OCI-LY7 (cell line): ENCODE measurements around the gene GABARAP. TPM values are rescaled to one million over a fixed set of nuclear protein-coding genes. Genes with fewer than 3 reads are reported as not detected.

ENCODE experiments used
- BruUV-seq: library from RNA; stranded (reverse); fragments of 400-500 nt; replicated peaks from 2 replicates; lab custom pipeline; 2021; lab: Mats Ljungman, UMichigan
- CTCF ChIA-PET: fragments of 300-600 bp; sonication (Branson Sonifier 250); formaldehyde crosslinking; loops from one replicate; lab custom pipeline; 2022; ENCODE audit warnings: antibody characterized with exemption; ENCODE audit not compliant: unreplicated experiment; lab: Charles Lee
- POLR2A ChIA-PET: fragments of 300-600 bp; sonication (Branson Sonifier 250); formaldehyde crosslinking; loops from one replicate; lab custom pipeline; 2022; ENCODE audit warnings: antibody characterized with exemption; lab: Charles Lee
- DNase-seq: peaks from one replicate; pipeline ENCODE4 v3.0.0-alpha.2; 2015; ENCODE audit warnings: low spot score
- H2AFZ ChIP-seq: fragments of 200-600 bp; sonication (generic), shearing (Covaris generic); 2 replicates; pipeline ENCODE4 v1.6.1; 2014; ENCODE audit warnings: mild to moderate bottlenecking, antibody characterized with exemption, low read length, moderate library complexity
- H3K27ac ChIP-seq: fragments of 200-600 bp; sonication (generic); 2 replicates; pipeline ENCODE4 v1.5.1; 2014; ENCODE audit warnings: mixed run types, low read depth, mild to moderate bottlenecking, moderate library complexity, low read length, inconsistent platforms; ENCODE audit not compliant: poor library complexity, severe bottlenecking
- H3K36me3 ChIP-seq: fragments of 200-600 bp; sonication (generic); 2 replicates; pipeline ENCODE4 v1.6.1; 2014; ENCODE audit warnings: mild to moderate bottlenecking, antibody characterized with exemption, low read length, moderate library complexity, mixed read lengths; ENCODE audit not compliant: insufficient read depth
- H3K4me1 ChIP-seq: fragments of 200-600 bp; sonication (generic); 2 replicates; pipeline ENCODE4 v1.5.1; 2014; ENCODE audit warnings: mild to moderate bottlenecking, low read length; ENCODE audit not compliant: insufficient read depth, poor library complexity, severe bottlenecking
- H3K4me2 ChIP-seq: fragments of 200-600 bp; sonication (generic); 2 replicates; pipeline ENCODE4 v1.6.1; 2014; ENCODE audit warnings: mild to moderate bottlenecking, low read length
- H3K4me3 ChIP-seq: fragments of 200-600 bp; sonication (generic); 2 replicates; pipeline ENCODE4 v1.5.1; 2014; ENCODE audit warnings: mild to moderate bottlenecking, low read depth, low read length; ENCODE audit not compliant: poor library complexity, severe bottlenecking
- H3K79me2 ChIP-seq: fragments of 200-600 bp; sonication (generic); 2 replicates; pipeline ENCODE4 v1.6.1; 2016; ENCODE audit warnings: low read depth, mild to moderate bottlenecking, low read length, moderate library complexity, mixed read lengths; ENCODE audit not compliant: insufficient read depth
- H3K9me2 ChIP-seq: fragments of 200-600 bp; sonication (generic); 2 replicates; pipeline ENCODE4 v1.6.1; 2016; ENCODE audit warnings: mild to moderate bottlenecking, low read length, mixed read lengths; ENCODE audit not compliant: insufficient read depth
- H3K9me3 ChIP-seq: fragments of 200-600 bp; sonication (generic); 2 replicates; pipeline ENCODE4 v1.6.1; 2014; ENCODE audit warnings: mild to moderate bottlenecking, mixed run types, low read length, mixed read lengths
- H4K20me1 ChIP-seq: fragments of 200-600 bp; sonication (generic); 2 replicates; pipeline ENCODE4 v1.6.1; 2014; ENCODE audit warnings: mild to moderate bottlenecking, antibody characterized with exemption, low read length, moderate library complexity, mixed read lengths; ENCODE audit not compliant: insufficient read depth
- EZH2phosphoT487 ChIP-seq: fragments of 200-600 bp; sonication (generic); IDR thresholded peaks from 2 replicates; pipeline ENCODE4 v1.6.1; 2018; ENCODE audit warnings: low read depth, borderline replicate concordance, mild to moderate bottlenecking, mixed run types, antibody characterized with exemption, low read length, moderate library complexity, mixed read lengths
- intact Hi-C: fragments of 100-400 bp; cut with micrococcal nuclease; formaldehyde crosslinking; loops from one replicate; pipeline ENCODE4 v1.10.0; 2022; ENCODE audit not compliant: unreplicated experiment
- total RNA-seq, 2 experiments: library from RNA; depleted of rRNA in 1 of 2; stranded (reverse); fragments of >200 nt in 1 of 2; shearing (Covaris generic) in 1 of 2; gene quantifications; 2 replicates each; pipeline ENCODE4 v1.2.3, GENCODE V29; 2014 to 2022
- TF ChIP-seq, protein P1 (sequence below): fragments of 200-600 bp; sonication (generic); conservative IDR thresholded peaks from 2 replicates; pipeline ENCODE4 v1.5.1; 2014; ENCODE audit warnings: mild to moderate bottlenecking, antibody characterized with exemption, low read length, moderate library complexity, mixed read lengths

GABARAP gene
- total RNA-seq, 2 experiments from 2014 or later = 128 to 199 TPM

DNA sequence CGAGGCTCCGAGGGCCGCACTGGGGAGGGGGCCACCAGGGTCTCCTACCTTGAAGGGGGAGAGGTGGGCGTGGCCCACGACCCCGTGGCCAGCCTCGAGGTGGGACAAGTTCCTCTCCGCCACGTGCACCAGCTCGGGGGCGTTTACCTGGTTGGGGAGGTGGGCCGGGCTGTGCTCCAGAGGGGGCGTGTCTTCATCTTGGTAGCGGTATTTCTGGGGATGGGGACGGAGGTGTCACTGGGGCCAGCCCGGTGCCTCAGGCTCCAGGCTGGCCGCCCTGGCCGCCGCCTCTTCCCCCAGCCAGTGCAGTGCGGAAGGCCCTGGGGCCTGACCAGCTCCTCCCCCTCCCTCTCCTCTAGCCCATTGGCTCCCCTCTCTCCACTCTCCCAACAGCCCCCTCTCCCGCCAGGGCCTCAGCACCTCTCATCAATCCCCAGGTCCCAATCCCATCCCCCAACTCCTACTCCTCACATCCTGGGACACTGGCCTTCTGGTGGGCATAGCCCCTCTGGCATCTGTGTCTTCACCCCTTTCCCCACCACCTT lies 34.1 kb downstream of the GABARAP start:
- BruUV-seq = no TSS peak
- Histone ChIP-seq H3K4me3 (no peak overlapping the region), H2AFZ (no peak overlapping the region), H3K36me3 (peaks cover 6% of the 10 kb centered on the region; the same call in 1 of the 2 replicates), H3K9me3 (no peaks in the 10 kb centered on the region), H3K79me2 (peaks cover 10% of the 10 kb centered on the region; the same call in 1 of the 2 replicates), H3K4me2 (no peak overlapping the region), H4K20me1 (no peaks in the 10 kb centered on the region), H3K27ac (no peak overlapping the region), H3K4me1 (peaks cover 23% of the 10 kb centered on the region), H3K9me2 (no peaks in the 10 kb centered on the region)
- no peak for DNase-seq
- POLR2A ChIA-PET = no interaction called here
- CTCF ChIA-PET = no interaction called here
- intact Hi-C loops = no loop called here
- TF ChIP-seq, protein P1, sequence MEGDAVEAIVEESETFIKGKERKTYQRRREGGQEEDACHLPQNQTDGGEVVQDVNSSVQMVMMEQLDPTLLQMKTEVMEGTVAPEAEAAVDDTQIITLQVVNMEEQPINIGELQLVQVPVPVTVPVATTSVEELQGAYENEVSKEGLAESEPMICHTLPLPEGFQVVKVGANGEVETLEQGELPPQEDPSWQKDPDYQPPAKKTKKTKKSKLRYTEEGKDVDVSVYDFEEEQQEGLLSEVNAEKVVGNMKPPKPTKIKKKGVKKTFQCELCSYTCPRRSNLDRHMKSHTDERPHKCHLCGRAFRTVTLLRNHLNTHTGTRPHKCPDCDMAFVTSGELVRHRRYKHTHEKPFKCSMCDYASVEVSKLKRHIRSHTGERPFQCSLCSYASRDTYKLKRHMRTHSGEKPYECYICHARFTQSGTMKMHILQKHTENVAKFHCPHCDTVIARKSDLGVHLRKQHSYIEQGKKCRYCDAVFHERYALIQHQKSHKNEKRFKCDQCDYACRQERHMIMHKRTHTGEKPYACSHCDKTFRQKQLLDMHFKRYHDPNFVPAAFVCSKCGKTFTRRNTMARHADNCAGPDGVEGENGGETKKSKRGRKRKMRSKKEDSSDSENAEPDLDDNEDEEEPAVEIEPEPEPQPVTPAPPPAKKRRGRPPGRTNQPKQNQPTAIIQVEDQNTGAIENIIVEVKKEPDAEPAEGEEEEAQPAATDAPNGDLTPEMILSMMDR = no peak
- TF ChIP-seq EZH2phosphoT487 = no peak

DNA sequence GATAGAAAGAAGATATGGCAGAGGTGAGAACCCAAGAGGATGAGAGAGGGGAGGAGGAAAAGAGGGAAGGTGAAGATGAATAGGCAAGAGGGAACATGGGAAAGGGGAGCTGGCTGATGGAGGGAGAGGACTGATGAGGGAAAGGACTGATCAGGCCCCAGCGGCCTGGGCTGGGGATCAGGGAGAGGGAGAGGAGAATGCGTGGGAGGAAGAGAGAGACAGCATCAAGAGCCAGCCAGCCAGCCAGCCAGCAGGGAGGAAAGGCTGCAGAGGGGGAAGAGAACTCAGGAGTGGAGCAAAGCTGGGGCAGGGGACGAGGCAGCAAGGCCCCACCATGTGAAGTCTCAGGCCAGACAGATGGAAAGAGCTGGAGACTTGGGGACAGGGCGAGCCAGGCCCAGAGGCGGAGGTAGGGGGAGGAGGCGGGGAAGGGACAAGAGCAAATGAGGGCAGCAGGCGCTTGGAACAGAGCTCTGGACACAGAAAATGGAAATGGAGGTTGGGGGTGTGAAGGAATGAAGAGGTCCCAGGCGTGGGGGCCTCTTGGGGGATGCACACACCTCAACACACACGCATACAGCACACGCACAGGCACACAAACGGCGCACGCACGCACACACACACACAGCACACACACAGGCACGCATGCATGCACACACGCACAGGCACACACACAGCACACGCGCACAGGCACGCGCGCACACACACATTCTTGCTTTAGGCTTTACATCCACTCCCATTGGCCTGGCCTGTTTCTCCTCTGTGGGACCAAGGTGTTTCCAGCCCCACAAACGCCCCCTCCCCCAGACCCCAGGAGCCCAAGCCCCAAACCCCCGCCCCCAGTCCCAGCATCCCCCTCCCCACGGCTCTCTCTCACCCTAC lies 34.9 kb downstream of the GABARAP start:
- peaks cover 23% of the 10 kb centered on the region for H3K4me1 ChIP-seq
- no peak overlapping the region for H3K4me2 ChIP-seq
- H2AFZ ChIP-seq = no peak overlapping the region
- POLR2A ChIA-PET = no interaction called here
- H3K79me2 ChIP-seq = peaks cover 6% of the 10 kb centered on the region; the same call in 1 of the 2 replicates
- H3K9me2 ChIP-seq = no peaks in the 10 kb centered on the region
- CTCF ChIA-PET = no interaction called here
- no peak overlapping the region for H3K4me3 ChIP-seq
- no peak for DNase-seq
- peaks cover 14% of the 10 kb centered on the region; the same call in 1 of the 2 replicates for H3K36me3 ChIP-seq
- intact Hi-C loops = no loop called here
- no peaks in the 10 kb centered on the region for H4K20me1 ChIP-seq
- TF ChIP-seq, protein P1 = no peak
- TF ChIP-seq EZH2phosphoT487 = no peak
- BruUV-seq = no TSS peak
- no peaks in the 10 kb centered on the region for H3K9me3 ChIP-seq
- H3K27ac ChIP-seq = no peak overlapping the region

DNA sequence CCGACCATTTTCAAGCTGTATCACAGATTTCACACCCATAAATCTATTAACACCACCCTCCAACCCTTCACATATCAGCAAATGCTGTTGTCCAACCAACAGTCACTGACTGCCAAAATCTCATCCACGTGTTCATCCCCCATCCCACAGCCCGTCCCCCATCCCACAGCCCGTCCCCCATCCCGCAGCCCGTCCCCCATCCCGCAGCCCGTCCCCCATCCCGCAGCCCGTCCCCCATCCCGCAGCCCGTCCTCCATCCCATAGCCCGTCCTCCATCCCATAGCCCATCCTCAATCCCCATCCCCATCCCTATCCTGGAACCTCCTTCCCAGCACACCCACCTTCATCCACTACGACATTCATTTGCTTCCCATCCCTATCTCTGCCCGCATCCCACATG lies 36.7 kb downstream of the GABARAP start:
- POLR2A ChIA-PET = no interaction called here
- no peaks in the 10 kb centered on the region for H3K9me2 ChIP-seq
- intact Hi-C loops = no loop called here
- no peaks in the 10 kb centered on the region for H3K79me2 ChIP-seq
- CTCF ChIA-PET = no interaction called here
- BruUV-seq = no TSS peak
- H3K4me3 ChIP-seq = peak overlapping the region; percentile 65
- peaks cover 23% of the 10 kb centered on the region for H3K4me1 ChIP-seq
- TF ChIP-seq, protein P1 = no peak
- TF ChIP-seq EZH2phosphoT487 = no peak
- H3K27ac ChIP-seq = peak overlapping the region; percentile 57
- H3K4me2 ChIP-seq = peak overlapping the region; percentile 73
- no peaks in the 10 kb centered on the region for H4K20me1 ChIP-seq
- no peaks in the 10 kb centered on the region for H3K9me3 ChIP-seq
- peak overlapping the region; percentile 20; the same call in 1 of the 2 replicates for H2AFZ ChIP-seq
- peaks cover 25% of the 10 kb centered on the region; the same call in 1 of the 2 replicates for H3K36me3 ChIP-seq
- DNase-seq = no peak
